Inferior parietal cortex (tissue), 1 donor: ENCODE results near the gene PROK1.
A peak's percentile ranks its signal among the peaks of the same experiment; 100 is the strongest.

Experiments used
- DNase-seq: peaks from one replicate; pipeline ENCODE4 v3.0.0-alpha.2; 2016; ENCODE audit errors: extremely low spot score

Gene PROK1

DNA sequence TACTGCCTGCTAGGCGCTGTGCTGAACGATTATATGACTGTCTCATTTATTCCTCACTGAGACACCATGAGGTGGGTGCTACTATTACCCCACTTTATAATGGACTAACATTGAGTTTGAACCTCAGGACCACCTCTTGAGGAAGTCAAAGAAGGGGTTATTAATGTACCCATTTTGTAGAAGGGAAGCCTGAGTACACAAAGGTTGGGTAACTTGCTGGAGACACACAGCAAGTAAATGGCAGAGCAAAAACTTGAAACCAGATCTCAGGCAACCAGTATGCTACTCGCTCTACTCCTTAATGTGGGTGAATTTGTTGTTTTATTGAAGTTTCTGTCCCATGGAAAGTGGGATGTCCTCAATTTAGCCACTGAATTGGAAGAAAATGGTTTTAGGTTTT, 37.9 kb downstream of the PROK1 start:
- no peak for DNase-seq

GRCh38 chr1:110489406-110489805, 38.5 kb downstream of the PROK1 start:
- no peak for DNase-seq

- DNase-seq, result no peak
Observed at GRCh38 chr1:110489973-110490542, 39.1 kb downstream of the PROK1 start.

GRCh38 chr1:110490791-110491451, 40.0 kb downstream of the PROK1 start:
- no peak for DNase-seq

- no peak for DNase-seq
Observed at GRCh38 chr1:110492573-110492972, 41.6 kb downstream of the PROK1 start.

DNA sequence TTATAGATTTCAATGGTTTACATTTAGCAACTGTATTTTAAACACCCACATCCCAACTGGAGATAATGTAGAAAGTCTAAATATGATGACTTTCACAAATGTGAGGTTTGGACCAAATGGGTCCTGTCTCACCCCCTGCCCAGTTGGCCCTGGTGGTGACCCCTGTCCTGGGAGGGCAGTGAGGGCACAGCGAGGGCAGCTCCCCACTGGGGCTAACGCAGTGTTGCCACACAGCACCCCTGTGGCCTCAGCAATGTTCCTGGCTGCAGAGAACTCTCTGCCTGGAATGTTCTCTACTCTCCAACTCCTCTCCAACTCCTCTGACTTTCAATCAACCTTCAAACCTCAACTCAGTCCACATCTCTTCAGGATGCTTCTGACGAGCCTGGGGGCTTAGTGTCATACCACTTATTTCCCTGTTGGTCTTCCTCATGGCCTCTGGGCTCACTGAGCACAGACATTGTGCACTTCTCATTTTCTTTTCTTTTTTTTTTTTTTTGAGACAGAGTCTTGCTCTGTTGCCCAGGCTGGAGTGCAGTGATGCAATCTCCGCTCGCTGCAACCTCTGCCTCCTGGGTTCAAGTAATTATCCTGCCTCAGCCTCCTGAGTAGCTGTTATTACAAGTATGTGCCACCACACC, 42.2 kb downstream of the PROK1 start:
- no peak for DNase-seq

DNA sequence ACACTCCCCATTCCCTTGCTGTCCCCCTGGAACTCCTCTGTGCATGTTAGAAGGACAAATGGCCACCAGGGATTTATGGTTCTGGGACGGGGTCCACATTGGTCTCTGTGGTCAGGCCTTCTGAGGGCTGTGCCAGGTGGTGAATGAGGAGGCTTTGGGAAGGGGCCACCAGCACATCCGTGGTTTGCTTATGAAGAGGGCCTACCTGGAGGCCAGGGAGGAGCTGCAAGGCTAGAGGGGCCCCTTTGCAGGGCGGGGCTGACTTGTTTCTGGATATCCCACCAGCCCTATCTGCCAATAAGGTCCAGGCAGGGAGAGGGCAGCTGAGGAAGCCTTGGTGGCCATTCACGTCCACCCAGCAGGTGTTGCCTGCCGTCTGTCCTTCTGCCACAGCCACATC, 43.1 kb downstream of the PROK1 start:
- DNase-seq, result no peak

GRCh38 chr1:110494522-110495406, 43.8 kb downstream of the PROK1 start:
- no peak for DNase-seq

DNA sequence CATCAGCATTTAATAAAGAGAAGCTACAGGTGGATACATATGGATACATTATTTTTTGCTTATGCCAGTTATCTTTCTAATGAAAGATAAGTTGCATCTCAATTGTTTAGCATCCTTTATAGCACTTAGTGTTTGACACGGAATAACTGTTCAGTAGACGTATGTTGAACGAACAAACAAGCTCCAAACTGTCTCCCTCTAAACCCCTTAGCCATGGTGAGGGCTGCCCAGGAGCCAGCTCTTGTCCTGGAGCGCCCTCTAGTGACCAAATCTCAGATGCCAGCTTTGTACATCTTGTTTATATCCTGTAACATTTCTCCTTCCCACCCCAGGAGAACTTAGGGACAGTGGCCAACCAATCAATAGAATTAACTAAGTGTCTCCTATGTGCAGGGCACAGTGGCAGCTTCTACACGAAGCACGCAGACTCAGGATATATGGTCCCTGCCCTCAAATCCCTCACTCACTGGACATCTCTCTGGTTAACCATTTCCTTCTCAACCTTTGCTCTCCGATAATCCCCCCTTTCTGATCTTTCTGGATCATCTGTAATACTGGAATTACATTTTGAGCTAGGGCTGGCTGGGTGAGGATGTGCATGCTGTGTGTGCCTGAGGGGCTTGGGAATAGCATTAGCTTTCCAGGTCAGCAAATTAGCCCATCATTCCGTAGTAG, 45.1 kb downstream of the PROK1 start:
- DNase-seq, result peak; percentile 91

- no peak for DNase-seq
Observed at GRCh38 chr1:110498270-110498669, 47.3 kb downstream of the PROK1 start.

- DNase-seq, result no peak
Observed at GRCh38 chr1:110501488-110502132, 50.7 kb downstream of the PROK1 start.

DNA sequence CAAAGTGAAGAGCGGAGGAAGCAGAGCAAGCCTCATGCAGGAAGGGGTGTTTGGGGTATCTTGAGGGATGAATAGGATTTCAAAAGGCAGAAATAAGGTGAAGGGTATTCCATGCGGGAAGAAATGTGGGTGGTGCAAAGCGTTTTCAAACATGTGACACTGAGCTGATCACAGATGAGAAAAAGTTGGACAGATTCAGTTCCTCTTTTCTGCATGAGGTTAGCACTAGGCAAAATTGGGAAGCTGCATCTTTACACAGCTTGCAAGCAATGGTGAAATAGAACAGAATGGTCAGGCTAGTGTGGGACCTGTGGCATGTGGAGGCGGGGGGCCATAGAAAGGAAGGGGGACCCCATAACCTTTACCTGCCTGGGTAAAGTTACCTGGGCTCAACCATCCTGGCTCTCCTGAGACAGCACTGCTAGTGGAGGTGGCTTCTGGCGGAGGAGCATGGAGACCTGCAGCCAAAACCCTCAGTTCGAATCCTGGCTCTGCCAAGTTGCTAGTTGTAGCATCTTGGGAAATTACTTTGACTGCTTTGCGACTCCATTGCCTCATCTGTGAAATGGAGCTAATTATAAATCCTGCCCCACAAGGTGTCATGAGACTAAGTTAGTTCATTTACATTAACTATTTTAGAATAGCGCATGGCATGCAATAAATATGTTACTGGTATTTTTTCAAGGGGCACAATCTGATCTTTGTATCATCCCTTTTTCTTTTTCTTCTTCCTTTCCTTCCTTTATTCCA, 51.6 kb downstream of the PROK1 start:
- DNase-seq, result no peak

- no peak for DNase-seq
Observed at GRCh38 chr1:110503471-110503870, 52.5 kb downstream of the PROK1 start.

- no peak for DNase-seq
Observed at GRCh38 chr1:110504226-110504625, 53.3 kb downstream of the PROK1 start.

DNA sequence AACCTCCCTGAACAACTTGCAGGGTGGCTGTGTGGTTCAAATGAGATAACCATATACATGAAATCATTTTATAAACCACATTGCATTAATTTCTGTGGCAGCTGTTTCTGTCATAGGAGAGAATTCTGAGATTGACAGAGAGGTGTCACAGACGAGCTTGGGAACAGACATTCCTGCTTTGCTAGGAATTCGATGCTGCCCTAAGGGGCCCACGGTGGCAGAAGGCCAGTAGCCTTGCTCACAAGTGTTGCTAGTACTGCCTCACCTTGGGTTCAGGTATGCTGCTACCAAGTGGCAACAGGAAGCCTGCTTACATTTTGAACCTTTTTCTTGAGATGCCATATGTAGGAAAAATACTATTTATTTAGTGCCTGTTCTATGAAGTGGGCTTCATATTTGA, 54.6 kb downstream of the PROK1 start:
- no peak for DNase-seq

DNA sequence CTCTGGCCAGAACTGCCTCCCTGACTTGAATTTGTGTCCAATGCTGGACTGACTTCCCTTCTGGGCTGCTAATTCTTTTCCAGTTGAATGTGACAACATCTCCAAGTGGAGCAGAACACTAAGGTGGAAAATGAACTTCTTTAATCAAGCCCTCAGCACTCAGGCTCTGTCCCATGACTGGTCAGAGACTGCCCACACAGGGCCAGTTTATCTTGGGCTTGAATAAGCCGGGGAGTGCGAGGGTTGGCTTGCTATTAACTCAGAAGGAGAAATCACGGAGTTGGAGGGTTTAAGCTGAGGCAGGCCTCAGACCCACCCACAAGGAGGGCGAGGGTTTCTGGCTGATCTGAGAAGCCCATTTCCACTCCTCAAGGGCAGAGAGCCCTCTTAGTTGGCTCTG, 55.6 kb downstream of the PROK1 start:
- no peak for DNase-seq
